Neural progenitor cell (in vitro differentiated cells): ENCODE data around the gene OBP2A. TPM values are rescaled to one million over a fixed set of nuclear protein-coding genes. Genes with fewer than 3 reads are reported as not detected.

Experiments used
- DNase-seq: peaks from one replicate; pipeline ENCODE4 v3.0.0-alpha.2; 2016; ENCODE audit warnings: low spot score
- H2AFZ ChIP-seq: fragments of 200-600 bp; sonication (generic); replicated peaks from 2 replicates; pipeline ENCODE4 v1.6.1; 2016; ENCODE audit warnings: antibody characterized with exemption
- H3F3A ChIP-seq: fragments of 200-600 bp; sonication (generic); 2 replicates; pipeline ENCODE4 v1.6.1; 2016; ENCODE audit warnings: antibody characterized with exemption, low read depth
- H3K27ac ChIP-seq: fragments of 200-600 bp; sonication (generic); 2 replicates; pipeline ENCODE4 v1.5.1; 2016; ENCODE audit warnings: mild to moderate bottlenecking
- H3K27me3 ChIP-seq: fragments of 200-600 bp; sonication (generic); 2 replicates; pipeline ENCODE4 v1.6.1; 2016; ENCODE audit warnings: mild to moderate bottlenecking, moderate library complexity
- H3K36me3 ChIP-seq: fragments of 200-600 bp; sonication (generic); 2 replicates; pipeline ENCODE4 v1.5.1; 2016
- H3K4me1 ChIP-seq: fragments of 200-600 bp; sonication (generic); 2 replicates; pipeline ENCODE4 v1.6.1; 2016; ENCODE audit warnings: mixed run types
- H3K4me2 ChIP-seq: fragments of 200-600 bp; sonication (generic); 2 replicates; pipeline ENCODE4 v1.6.1; 2016
- H3K4me3 ChIP-seq: fragments of 200-600 bp; sonication (generic); 2 replicates; pipeline ENCODE4 v1.5.1; 2016
- H3K79me2 ChIP-seq: fragments of 200-600 bp; sonication (generic); 2 replicates; pipeline ENCODE4 v1.6.1; 2016; ENCODE audit warnings: low read depth
- H3K9ac ChIP-seq: fragments of 200-600 bp; sonication (generic); 2 replicates; pipeline ENCODE4 v1.6.1; 2016
- H3K9me3 ChIP-seq: fragments of 200-600 bp; sonication (generic); 2 replicates; pipeline ENCODE4 v1.5.1; 2016; ENCODE audit warnings: low read depth
- H4K20me1 ChIP-seq: fragments of 200-600 bp; sonication (generic); 2 replicates; pipeline ENCODE4 v1.6.1; 2016; ENCODE audit warnings: low read depth
- H3K27ac Mint-ChIP-seq: 3 replicates; pipeline ENCODE4 v1.8.0; 2021; ENCODE audit warnings: mixed read lengths
- H3K27me3 Mint-ChIP-seq: 2 replicates; pipeline ENCODE4 v1.8.0; 2022; ENCODE audit warnings: low read depth, mild to moderate bottlenecking, inconsistent platforms, moderate library complexity, mixed read lengths; ENCODE audit not compliant: insufficient read depth
- H3K36me3 Mint-ChIP-seq: 3 replicates; pipeline ENCODE4 v1.8.0; 2021; ENCODE audit warnings: mixed read lengths
- H3K4me1 Mint-ChIP-seq: 3 replicates; pipeline ENCODE4 v1.8.0; 2021; ENCODE audit warnings: mixed read lengths
- H3K4me3 Mint-ChIP-seq: 3 replicates; pipeline ENCODE4 v1.8.0; 2021; ENCODE audit warnings: mild to moderate bottlenecking, moderate library complexity, mixed read lengths
- H3K9me3 Mint-ChIP-seq: 3 replicates; pipeline ENCODE4 v1.8.0; 2020; ENCODE audit warnings: mixed read lengths
- EZH2 ChIP-seq: fragments of 200-600 bp; sonication (generic); IDR thresholded peaks from 2 replicates; pipeline ENCODE4 v1.6.1; 2017; ENCODE audit warnings: antibody characterized with exemption, mild to moderate bottlenecking, moderate library complexity
- EZH2phosphoT487 ChIP-seq: fragments of 200-600 bp; sonication (generic); IDR thresholded peaks from 2 replicates; pipeline ENCODE4 v1.6.1; 2017; ENCODE audit warnings: antibody characterized with exemption
- total RNA-seq: library from RNA; depleted of rRNA; stranded (reverse); fragments of >200 nt; gene quantifications from 2 replicates; pipeline ENCODE4 v1.2.3, GENCODE V29; 2015; ENCODE audit warnings: low replicate concordance
- TF ChIP-seq, protein P1 (sequence below): fragments of 200-600 bp; sonication (generic); IDR thresholded peaks from 2 replicates; pipeline ENCODE4 v1.5.1; 2017; ENCODE audit warnings: antibody characterized with exemption, mild to moderate bottlenecking

OBP2A gene
- total RNA-seq, 1 donor from 2014 or later: not detected

DNA sequence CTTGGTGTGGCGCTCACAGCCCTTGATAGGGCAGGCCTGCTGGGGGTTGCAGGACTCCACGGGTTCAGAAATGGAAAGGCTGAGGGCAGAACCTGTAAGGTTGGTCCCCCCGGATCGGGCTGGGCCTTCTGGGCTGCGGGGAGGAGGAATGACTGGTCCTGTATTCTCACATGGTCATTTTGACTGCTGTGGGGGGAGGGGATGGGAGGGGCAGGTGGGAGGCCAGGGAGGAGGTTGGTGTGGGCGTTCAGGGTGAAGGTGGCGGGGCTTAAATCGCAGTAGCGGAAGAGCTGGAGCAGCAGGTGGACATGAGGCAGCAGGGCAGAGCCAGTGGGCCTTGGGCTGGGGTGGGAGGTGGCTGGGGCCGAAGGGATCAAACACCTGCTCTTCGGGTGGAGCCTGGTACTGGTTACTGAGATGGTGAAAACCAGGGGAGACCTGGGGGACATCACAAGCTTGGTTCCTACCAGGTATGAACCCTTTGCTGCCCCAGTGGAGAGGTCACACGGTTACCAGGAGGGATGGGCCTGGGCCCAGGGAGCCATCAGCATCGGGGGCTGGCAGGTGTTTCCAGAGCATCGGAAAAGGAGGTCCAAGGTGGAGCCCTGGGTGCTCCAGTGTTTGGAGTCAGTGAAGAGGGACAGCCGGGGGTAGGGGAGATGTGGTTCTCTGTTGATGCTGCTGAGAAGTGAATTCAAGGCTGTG is 43.6 kb upstream of the OBP2A start:
- no peaks in the 10 kb centered on the region for H3K36me3 ChIP-seq
- peak overlapping the region; percentile 90 for H3K4me3 Mint-ChIP-seq
- H3K27ac Mint-ChIP-seq: no peak overlapping the region

GRCh38 chr9:135502873-135503321 is 43.0 kb upstream of the OBP2A start:
- Histone ChIP-seq H3K4me2 (no peak overlapping the region), H3K79me2 (peaks cover 20% of the 10 kb centered on the region), H3K4me3 (no peak overlapping the region), H2AFZ (no peak overlapping the region), H3K27me3 (peaks cover 12% of the 10 kb centered on the region), H3F3A (peaks cover 22% of the 10 kb centered on the region), H3K9me3 (no peaks in the 10 kb centered on the region), H3K36me3 (no peaks in the 10 kb centered on the region), H3K4me1 (peaks cover 19% of the 10 kb centered on the region), H3K27ac (no peak overlapping the region), H4K20me1 (peaks cover 36% of the 10 kb centered on the region), H3K9ac (no peak overlapping the region)
- TF ChIP-seq, protein P1, sequence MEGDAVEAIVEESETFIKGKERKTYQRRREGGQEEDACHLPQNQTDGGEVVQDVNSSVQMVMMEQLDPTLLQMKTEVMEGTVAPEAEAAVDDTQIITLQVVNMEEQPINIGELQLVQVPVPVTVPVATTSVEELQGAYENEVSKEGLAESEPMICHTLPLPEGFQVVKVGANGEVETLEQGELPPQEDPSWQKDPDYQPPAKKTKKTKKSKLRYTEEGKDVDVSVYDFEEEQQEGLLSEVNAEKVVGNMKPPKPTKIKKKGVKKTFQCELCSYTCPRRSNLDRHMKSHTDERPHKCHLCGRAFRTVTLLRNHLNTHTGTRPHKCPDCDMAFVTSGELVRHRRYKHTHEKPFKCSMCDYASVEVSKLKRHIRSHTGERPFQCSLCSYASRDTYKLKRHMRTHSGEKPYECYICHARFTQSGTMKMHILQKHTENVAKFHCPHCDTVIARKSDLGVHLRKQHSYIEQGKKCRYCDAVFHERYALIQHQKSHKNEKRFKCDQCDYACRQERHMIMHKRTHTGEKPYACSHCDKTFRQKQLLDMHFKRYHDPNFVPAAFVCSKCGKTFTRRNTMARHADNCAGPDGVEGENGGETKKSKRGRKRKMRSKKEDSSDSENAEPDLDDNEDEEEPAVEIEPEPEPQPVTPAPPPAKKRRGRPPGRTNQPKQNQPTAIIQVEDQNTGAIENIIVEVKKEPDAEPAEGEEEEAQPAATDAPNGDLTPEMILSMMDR: no peak
- TF ChIP-seq EZH2phosphoT487 (no peak), EZH2 (no peak)
- peaks cover 5% of the 10 kb centered on the region for H3K27me3 Mint-ChIP-seq
- peaks cover 14% of the 10 kb centered on the region for H3K36me3 Mint-ChIP-seq
- peaks cover 18% of the 10 kb centered on the region for H3K4me1 Mint-ChIP-seq
- H3K9me3 Mint-ChIP-seq: peaks cover 2% of the 10 kb centered on the region
- no peak overlapping the region for H3K27ac Mint-ChIP-seq
- no peak for DNase-seq
- H3K4me3 Mint-ChIP-seq: peak overlapping the region; percentile 71

More for the DNA sequence above, 43.6 kb upstream of the OBP2A start:
- peaks cover 12% of the 10 kb centered on the region for H3K27me3 ChIP-seq
- H3K9ac ChIP-seq: no peak overlapping the region
- peaks cover 22% of the 10 kb centered on the region for H3F3A ChIP-seq
- Mint-ChIP-seq H3K4me1 (peaks cover 18% of the 10 kb centered on the region), H3K27me3 (peaks cover 4% of the 10 kb centered on the region), H3K9me3 (peaks cover 2% of the 10 kb centered on the region), H3K36me3 (peaks cover 14% of the 10 kb centered on the region)
- peaks cover 36% of the 10 kb centered on the region for H4K20me1 ChIP-seq
- H2AFZ ChIP-seq: no peak overlapping the region
- peaks cover 19% of the 10 kb centered on the region for H3K4me1 ChIP-seq
- DNase-seq: no peak
- peaks cover 20% of the 10 kb centered on the region for H3K79me2 ChIP-seq
- peak overlapping the region; percentile 79 for H3K4me2 ChIP-seq
- TF ChIP-seq EZH2phosphoT487 (no peak), EZH2 (no peak)
- TF ChIP-seq, protein P1: no peak
- H3K4me3 ChIP-seq: peak overlapping the region; percentile 91
- no peaks in the 10 kb centered on the region for H3K9me3 ChIP-seq
- H3K27ac ChIP-seq: no peak overlapping the region

GRCh38 chr9:135503371-135504261 is 42.3 kb upstream of the OBP2A start:
- Mint-ChIP-seq H3K4me1 (peaks cover 18% of the 10 kb centered on the region), H3K36me3 (peaks cover 14% of the 10 kb centered on the region), H3K27me3 (peaks cover 5% of the 10 kb centered on the region), H3K4me3 (no peak overlapping the region), H3K27ac (no peak overlapping the region), H3K9me3 (peaks cover 2% of the 10 kb centered on the region)
- H3K27me3 ChIP-seq: peaks cover 8% of the 10 kb centered on the region
- peaks cover 22% of the 10 kb centered on the region for H3F3A ChIP-seq
- peaks cover 36% of the 10 kb centered on the region for H4K20me1 ChIP-seq
- H3K27ac ChIP-seq: no peak overlapping the region
- no peak for DNase-seq
- no peak overlapping the region for H3K4me3 ChIP-seq
- no peak overlapping the region for H2AFZ ChIP-seq
- no peak overlapping the region for H3K9ac ChIP-seq
- peaks cover 20% of the 10 kb centered on the region for H3K79me2 ChIP-seq
- no peak overlapping the region for H3K4me2 ChIP-seq
- no peaks in the 10 kb centered on the region for H3K36me3 ChIP-seq
- peaks cover 19% of the 10 kb centered on the region for H3K4me1 ChIP-seq
- H3K9me3 ChIP-seq: no peaks in the 10 kb centered on the region
- TF ChIP-seq EZH2 (no peak), EZH2phosphoT487 (no peak)
- TF ChIP-seq, protein P1: no peak
